GM23338 (cell line): Measurements from ENCODE around the gene MTCL3.
A peak's percentile ranks its signal among the peaks of the same experiment; 100 is the strongest.

Experiments
- ATAC-seq: fragments of 200-7000 bp; cut with Tn5 transposase; 3 replicates; pipeline ENCODE4 v1.9.1; 2020
- DNase-seq: peaks from one replicate; pipeline ENCODE4 v3.0.0-alpha.2; 2015; ENCODE audit warnings: low spot score
- H2AFZ ChIP-seq: fragments of 200-600 bp; sonication (generic); 2 replicates; pipeline ENCODE4 v1.8.0; 2016; ENCODE audit warnings: antibody characterized with exemption, mild to moderate bottlenecking, moderate library complexity
- H3F3A ChIP-seq: fragments of 200-600 bp; sonication (generic); replicated peaks from 2 replicates; pipeline ENCODE4 v1.8.0; 2017; ENCODE audit warnings: antibody characterized with exemption, mixed run types, low read depth
- H3K27ac ChIP-seq: fragments of 200-600 bp; sonication (generic); 2 replicates; pipeline ENCODE4 v1.6.1; 2016; ENCODE audit warnings: low read depth
- H3K27me3 ChIP-seq: fragments of 200-600 bp; sonication (generic); 2 replicates; pipeline ENCODE4 v1.8.0; 2016; ENCODE audit warnings: mild to moderate bottlenecking, mixed run types, moderate library complexity; ENCODE audit not compliant: insufficient read depth
- H3K36me3 ChIP-seq: fragments of 200-600 bp; sonication (generic); 2 replicates; pipeline ENCODE4 v1.8.0; 2016; ENCODE audit warnings: mild to moderate bottlenecking; ENCODE audit not compliant: insufficient read depth
- H3K4me1 ChIP-seq: fragments of 200-600 bp; sonication (generic); 2 replicates; pipeline ENCODE4 v1.8.0; 2016; ENCODE audit warnings: mild to moderate bottlenecking, moderate library complexity; ENCODE audit not compliant: insufficient read depth
- H3K4me2 ChIP-seq: fragments of 200-600 bp; sonication (generic); 2 replicates; pipeline ENCODE4 v1.7.1; 2017; ENCODE audit warnings: mixed run types
- H3K4me3 ChIP-seq: fragments of 200-600 bp; sonication (generic); 2 replicates; pipeline ENCODE4 v1.6.1; 2016; ENCODE audit warnings: mixed run types
- H3K79me2 ChIP-seq: fragments of 200-600 bp; sonication (generic); replicated peaks from 2 replicates; pipeline ENCODE4 v1.8.0; 2017; ENCODE audit warnings: mild to moderate bottlenecking; ENCODE audit not compliant: insufficient read depth
- H3K9me2 ChIP-seq: fragments of 200-600 bp; sonication (generic); 2 replicates; pipeline ENCODE4 v1.8.0; 2017; ENCODE audit not compliant: insufficient read depth
- H4K20me1 ChIP-seq: fragments of 200-600 bp; sonication (generic); replicated peaks from 2 replicates; pipeline ENCODE4 v1.8.0; 2017; ENCODE audit warnings: mild to moderate bottlenecking; ENCODE audit not compliant: insufficient read depth
- H3K27ac Mint-ChIP-seq: 2 replicates; pipeline ENCODE4 v1.8.0; 2020; ENCODE audit warnings: inconsistent platforms, mild to moderate bottlenecking, moderate library complexity, mixed read lengths
- H3K27me3 Mint-ChIP-seq: 3 replicates; pipeline ENCODE4 v1.8.0; 2022; ENCODE audit warnings: low read depth, mild to moderate bottlenecking, moderate library complexity, mixed read lengths, inconsistent platforms; ENCODE audit not compliant: insufficient read depth, poor library complexity
- H3K36me3 Mint-ChIP-seq: 3 replicates; pipeline ENCODE4 v1.8.0; 2021; ENCODE audit warnings: low read depth, mild to moderate bottlenecking, inconsistent platforms, moderate library complexity, mixed read lengths
- H3K4me1 Mint-ChIP-seq: 3 replicates; pipeline ENCODE4 v1.8.0; 2020; ENCODE audit warnings: mild to moderate bottlenecking, inconsistent platforms, mixed read lengths
- H3K4me3 Mint-ChIP-seq: 3 replicates; pipeline ENCODE4 v1.8.0; 2021; ENCODE audit warnings: moderate library complexity, mild to moderate bottlenecking, inconsistent platforms, mixed read lengths
- H3K9me3 Mint-ChIP-seq: 3 replicates; pipeline ENCODE4 v1.8.0; 2020; ENCODE audit warnings: moderate library complexity, mild to moderate bottlenecking, inconsistent platforms, mixed read lengths
- CREB1 ChIP-seq: fragments of 250-450 bp; sonication (Bioruptor Pico); IDR thresholded peaks from 2 replicates; pipeline ENCODE4 v1.5.0; 2020; ENCODE audit warnings: low read depth, mild to moderate bottlenecking, moderate library complexity
- EZH2 ChIP-seq: fragments of 200-600 bp; sonication (generic); IDR thresholded peaks from one replicate; pipeline ENCODE4 v1.8.0; 2017; ENCODE audit warnings: antibody characterized with exemption, mild to moderate bottlenecking, low read depth; ENCODE audit not compliant: unreplicated experiment
- EZH2phosphoT487 ChIP-seq: fragments of 200-600 bp; sonication (generic); IDR thresholded peaks from one replicate; pipeline ENCODE4 v1.8.1; 2018; ENCODE audit warnings: antibody characterized with exemption; ENCODE audit not compliant: unreplicated experiment
- JUNB ChIP-seq: IDR thresholded peaks from one replicate; pipeline ENCODE4 v1.6.1; 2016; ENCODE audit warnings: antibody characterized with exemption; ENCODE audit not compliant: unreplicated experiment
- NANOG ChIP-seq: IDR thresholded peaks from 2 replicates; pipeline ENCODE4 v1.6.1; 2016; ENCODE audit warnings: antibody characterized with exemption, borderline replicate concordance
- POLR2AphosphoS5 ChIP-seq: IDR thresholded peaks from 2 replicates; pipeline ENCODE4 v1.6.1; 2016; ENCODE audit warnings: antibody characterized with exemption, low read depth
- STAT1 ChIP-seq: IDR thresholded peaks from one replicate; pipeline ENCODE4 v1.6.1; 2016; ENCODE audit warnings: antibody characterized with exemption; ENCODE audit not compliant: unreplicated experiment
- ZNF114 ChIP-seq: fragments of 250-450 bp; sonication (Bioruptor Pico); IDR thresholded peaks from 2 replicates; pipeline ENCODE4 v1.5.0; 2020; ENCODE audit warnings: mild to moderate bottlenecking, moderate library complexity
- ZNF331 ChIP-seq: fragments of 250-450 bp; sonication (Bioruptor Pico); IDR thresholded peaks from 2 replicates; pipeline ENCODE4 v1.5.0; 2020; ENCODE audit warnings: low read depth, mild to moderate bottlenecking, moderate library complexity
- TF ChIP-seq, protein P1 (sequence below): IDR thresholded peaks from one replicate; pipeline ENCODE4 v1.6.1; 2018; ENCODE audit warnings: antibody characterized with exemption; ENCODE audit not compliant: unreplicated experiment
- TF ChIP-seq, protein P2 (sequence below): IDR thresholded peaks from 2 replicates; pipeline ENCODE4 v1.6.1; 2016; ENCODE audit warnings: antibody characterized with exemption
- TF ChIP-seq, protein P3 (sequence below): fragments of 250-450 bp; sonication (Bioruptor Pico); IDR thresholded peaks from 2 replicates; pipeline ENCODE4 v1.5.0; 2020; ENCODE audit warnings: mild to moderate bottlenecking, moderate library complexity
- TF ChIP-seq, protein P4 (sequence below), 2 experiments: fragments of 200-600 bp in 1 of 2; sonication (generic) in 1 of 2; conservative IDR thresholded peaks; 2 replicates each; pipeline versions ENCODE4 v1.5.1 to v1.6.1; 2016 to 2017; ENCODE audit warnings: antibody characterized with exemption in 2 of 2, low read depth in 2 of 2, mild to moderate bottlenecking in 2 of 2, moderate library complexity in 1 of 2

MTCL3 gene

DNA sequence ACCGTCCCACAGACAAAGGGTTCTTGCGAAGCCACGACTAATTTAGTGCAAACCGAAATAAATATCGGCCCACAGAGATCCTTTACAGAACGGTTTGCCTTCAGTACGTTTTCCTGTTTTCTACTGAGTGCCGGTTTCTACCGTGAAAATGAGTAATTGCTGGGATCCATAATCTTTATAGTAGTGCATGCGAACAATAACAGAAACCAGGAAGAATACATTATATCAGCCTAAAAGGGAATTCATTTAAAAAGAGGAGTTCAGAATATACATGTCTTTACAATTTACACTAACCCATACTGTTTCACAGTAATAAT, 292 bp upstream of the MTCL3 start:
- H3K4me3 Mint-ChIP-seq: peak overlapping the region; percentile 86
- H3K27ac ChIP-seq: peak overlapping the region; percentile 90
- peak overlapping the region; percentile 96 for H3K4me2 ChIP-seq
- H3K9me3 Mint-ChIP-seq: no peaks in the 10 kb centered on the region
- H3K36me3 ChIP-seq: no peaks in the 10 kb centered on the region
- H3K27me3 Mint-ChIP-seq: peaks cover 16% of the 10 kb centered on the region
- DNase-seq (no peak), ATAC-seq (no peak)
- peaks cover 16% of the 10 kb centered on the region for H3K27me3 ChIP-seq
- peaks cover 27% of the 10 kb centered on the region for H3K4me1 Mint-ChIP-seq
- peak overlapping the region; percentile 89 for H3K4me3 ChIP-seq
- H4K20me1 ChIP-seq: no peaks in the 10 kb centered on the region
- no peaks in the 10 kb centered on the region for H3K9me2 ChIP-seq
- H3F3A ChIP-seq: 0 out of 2 replicates have a peak, but pooled peaks cover 4% of the 10 kb centered on the region
- 0 out of 2 replicates have a peak, but pooled peaks cover 8% of the 10 kb centered on the region for H3K79me2 ChIP-seq
- H3K27ac Mint-ChIP-seq: peak overlapping the region; percentile 79
- H3K4me1 ChIP-seq: peaks cover 19% of the 10 kb centered on the region
- peaks cover 2% of the 10 kb centered on the region for H3K36me3 Mint-ChIP-seq
- TF ChIP-seq, protein P1, sequence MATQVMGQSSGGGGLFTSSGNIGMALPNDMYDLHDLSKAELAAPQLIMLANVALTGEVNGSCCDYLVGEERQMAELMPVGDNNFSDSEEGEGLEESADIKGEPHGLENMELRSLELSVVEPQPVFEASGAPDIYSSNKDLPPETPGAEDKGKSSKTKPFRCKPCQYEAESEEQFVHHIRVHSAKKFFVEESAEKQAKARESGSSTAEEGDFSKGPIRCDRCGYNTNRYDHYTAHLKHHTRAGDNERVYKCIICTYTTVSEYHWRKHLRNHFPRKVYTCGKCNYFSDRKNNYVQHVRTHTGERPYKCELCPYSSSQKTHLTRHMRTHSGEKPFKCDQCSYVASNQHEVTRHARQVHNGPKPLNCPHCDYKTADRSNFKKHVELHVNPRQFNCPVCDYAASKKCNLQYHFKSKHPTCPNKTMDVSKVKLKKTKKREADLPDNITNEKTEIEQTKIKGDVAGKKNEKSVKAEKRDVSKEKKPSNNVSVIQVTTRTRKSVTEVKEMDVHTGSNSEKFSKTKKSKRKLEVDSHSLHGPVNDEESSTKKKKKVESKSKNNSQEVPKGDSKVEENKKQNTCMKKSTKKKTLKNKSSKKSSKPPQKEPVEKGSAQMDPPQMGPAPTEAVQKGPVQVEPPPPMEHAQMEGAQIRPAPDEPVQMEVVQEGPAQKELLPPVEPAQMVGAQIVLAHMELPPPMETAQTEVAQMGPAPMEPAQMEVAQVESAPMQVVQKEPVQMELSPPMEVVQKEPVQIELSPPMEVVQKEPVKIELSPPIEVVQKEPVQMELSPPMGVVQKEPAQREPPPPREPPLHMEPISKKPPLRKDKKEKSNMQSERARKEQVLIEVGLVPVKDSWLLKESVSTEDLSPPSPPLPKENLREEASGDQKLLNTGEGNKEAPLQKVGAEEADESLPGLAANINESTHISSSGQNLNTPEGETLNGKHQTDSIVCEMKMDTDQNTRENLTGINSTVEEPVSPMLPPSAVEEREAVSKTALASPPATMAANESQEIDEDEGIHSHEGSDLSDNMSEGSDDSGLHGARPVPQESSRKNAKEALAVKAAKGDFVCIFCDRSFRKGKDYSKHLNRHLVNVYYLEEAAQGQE: no peak
- TF ChIP-seq, protein P2, sequence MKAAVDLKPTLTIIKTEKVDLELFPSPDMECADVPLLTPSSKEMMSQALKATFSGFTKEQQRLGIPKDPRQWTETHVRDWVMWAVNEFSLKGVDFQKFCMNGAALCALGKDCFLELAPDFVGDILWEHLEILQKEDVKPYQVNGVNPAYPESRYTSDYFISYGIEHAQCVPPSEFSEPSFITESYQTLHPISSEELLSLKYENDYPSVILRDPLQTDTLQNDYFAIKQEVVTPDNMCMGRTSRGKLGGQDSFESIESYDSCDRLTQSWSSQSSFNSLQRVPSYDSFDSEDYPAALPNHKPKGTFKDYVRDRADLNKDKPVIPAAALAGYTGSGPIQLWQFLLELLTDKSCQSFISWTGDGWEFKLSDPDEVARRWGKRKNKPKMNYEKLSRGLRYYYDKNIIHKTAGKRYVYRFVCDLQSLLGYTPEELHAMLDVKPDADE: no peak
- TF ChIP-seq JUNB: no peak
- TF ChIP-seq ZNF331 (CRISPR knock-in tag): no peak
- no peak for TF ChIP-seq STAT1
- TF ChIP-seq POLR2AphosphoS5: no peak
- no peak for TF ChIP-seq ZNF114 (CRISPR knock-in tag)
- TF ChIP-seq, protein P3, sequence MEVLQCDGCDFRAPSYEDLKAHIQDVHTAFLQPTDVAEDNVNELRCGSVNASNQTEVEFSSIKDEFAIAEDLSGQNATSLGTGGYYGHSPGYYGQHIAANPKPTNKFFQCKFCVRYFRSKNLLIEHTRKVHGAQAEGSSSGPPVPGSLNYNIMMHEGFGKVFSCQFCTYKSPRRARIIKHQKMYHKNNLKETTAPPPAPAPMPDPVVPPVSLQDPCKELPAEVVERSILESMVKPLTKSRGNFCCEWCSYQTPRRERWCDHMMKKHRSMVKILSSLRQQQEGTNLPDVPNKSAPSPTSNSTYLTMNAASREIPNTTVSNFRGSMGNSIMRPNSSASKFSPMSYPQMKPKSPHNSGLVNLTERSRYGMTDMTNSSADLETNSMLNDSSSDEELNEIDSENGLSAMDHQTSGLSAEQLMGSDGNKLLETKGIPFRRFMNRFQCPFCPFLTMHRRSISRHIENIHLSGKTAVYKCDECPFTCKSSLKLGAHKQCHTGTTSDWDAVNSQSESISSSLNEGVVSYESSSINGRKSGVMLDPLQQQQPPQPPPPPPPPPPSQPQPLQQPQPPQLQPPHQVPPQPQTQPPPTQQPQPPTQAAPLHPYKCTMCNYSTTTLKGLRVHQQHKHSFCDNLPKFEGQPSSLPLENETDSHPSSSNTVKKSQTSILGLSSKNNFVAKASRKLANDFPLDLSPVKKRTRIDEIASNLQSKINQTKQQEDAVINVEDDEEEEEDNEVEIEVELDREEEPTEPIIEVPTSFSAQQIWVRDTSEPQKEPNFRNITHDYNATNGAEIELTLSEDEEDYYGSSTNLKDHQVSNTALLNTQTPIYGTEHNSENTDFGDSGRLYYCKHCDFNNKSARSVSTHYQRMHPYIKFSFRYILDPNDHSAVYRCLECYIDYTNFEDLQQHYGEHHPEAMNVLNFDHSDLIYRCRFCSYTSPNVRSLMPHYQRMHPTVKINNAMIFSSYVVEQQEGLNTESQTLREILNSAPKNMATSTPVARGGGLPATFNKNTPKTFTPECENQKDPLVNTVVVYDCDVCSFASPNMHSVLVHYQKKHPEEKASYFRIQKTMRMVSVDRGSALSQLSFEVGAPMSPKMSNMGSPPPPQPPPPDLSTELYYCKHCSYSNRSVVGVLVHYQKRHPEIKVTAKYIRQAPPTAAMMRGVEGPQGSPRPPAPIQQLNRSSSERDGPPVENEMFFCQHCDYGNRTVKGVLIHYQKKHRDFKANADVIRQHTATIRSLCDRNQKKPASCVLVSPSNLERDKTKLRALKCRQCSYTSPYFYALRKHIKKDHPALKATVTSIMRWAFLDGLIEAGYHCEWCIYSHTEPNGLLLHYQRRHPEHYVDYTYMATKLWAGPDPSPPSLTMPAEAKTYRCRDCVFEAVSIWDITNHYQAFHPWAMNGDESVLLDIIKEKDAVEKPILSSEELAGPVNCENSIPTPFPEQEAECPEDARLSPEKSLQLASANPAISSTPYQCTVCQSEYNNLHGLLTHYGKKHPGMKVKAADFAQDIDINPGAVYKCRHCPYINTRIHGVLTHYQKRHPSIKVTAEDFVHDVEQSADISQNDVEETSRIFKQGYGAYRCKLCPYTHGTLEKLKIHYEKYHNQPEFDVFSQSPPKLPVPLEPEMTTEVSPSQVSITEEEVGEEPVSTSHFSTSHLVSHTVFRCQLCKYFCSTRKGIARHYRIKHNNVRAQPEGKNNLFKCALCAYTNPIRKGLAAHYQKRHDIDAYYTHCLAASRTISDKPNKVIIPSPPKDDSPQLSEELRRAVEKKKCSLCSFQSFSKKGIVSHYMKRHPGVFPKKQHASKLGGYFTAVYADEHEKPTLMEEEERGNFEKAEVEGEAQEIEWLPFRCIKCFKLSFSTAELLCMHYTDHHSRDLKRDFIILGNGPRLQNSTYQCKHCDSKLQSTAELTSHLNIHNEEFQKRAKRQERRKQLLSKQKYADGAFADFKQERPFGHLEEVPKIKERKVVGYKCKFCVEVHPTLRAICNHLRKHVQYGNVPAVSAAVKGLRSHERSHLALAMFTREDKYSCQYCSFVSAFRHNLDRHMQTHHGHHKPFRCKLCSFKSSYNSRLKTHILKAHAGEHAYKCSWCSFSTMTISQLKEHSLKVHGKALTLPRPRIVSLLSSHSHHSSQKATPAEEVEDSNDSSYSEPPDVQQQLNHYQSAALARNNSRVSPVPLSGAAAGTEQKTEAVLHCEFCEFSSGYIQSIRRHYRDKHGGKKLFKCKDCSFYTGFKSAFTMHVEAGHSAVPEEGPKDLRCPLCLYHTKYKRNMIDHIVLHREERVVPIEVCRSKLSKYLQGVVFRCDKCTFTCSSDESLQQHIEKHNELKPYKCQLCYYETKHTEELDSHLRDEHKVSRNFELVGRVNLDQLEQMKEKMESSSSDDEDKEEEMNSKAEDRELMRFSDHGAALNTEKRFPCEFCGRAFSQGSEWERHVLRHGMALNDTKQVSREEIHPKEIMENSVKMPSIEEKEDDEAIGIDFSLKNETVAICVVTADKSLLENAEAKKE: no peak
- TF ChIP-seq, protein P4, sequence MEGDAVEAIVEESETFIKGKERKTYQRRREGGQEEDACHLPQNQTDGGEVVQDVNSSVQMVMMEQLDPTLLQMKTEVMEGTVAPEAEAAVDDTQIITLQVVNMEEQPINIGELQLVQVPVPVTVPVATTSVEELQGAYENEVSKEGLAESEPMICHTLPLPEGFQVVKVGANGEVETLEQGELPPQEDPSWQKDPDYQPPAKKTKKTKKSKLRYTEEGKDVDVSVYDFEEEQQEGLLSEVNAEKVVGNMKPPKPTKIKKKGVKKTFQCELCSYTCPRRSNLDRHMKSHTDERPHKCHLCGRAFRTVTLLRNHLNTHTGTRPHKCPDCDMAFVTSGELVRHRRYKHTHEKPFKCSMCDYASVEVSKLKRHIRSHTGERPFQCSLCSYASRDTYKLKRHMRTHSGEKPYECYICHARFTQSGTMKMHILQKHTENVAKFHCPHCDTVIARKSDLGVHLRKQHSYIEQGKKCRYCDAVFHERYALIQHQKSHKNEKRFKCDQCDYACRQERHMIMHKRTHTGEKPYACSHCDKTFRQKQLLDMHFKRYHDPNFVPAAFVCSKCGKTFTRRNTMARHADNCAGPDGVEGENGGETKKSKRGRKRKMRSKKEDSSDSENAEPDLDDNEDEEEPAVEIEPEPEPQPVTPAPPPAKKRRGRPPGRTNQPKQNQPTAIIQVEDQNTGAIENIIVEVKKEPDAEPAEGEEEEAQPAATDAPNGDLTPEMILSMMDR (conservative IDR thresholded peaks at IDR 0.05; ENCODE audit: low read depth in 2 of 2): no peak
- no peak for TF ChIP-seq NANOG
- TF ChIP-seq CREB1 (CRISPR knock-in tag): no peak
- no peak for TF ChIP-seq EZH2
- TF ChIP-seq EZH2phosphoT487: no peak
- H2AFZ ChIP-seq: peak overlapping the region; percentile 86
